Aorta (tissue), 5 donors: ENCODE results near the gene TMC7. TPM values are rescaled to one million over a fixed set of nuclear protein-coding genes. Genes with fewer than 3 reads are reported as not detected.
"Not testable (repeated sequence)": the region's sequence is repeated elsewhere in the genome, so short reads cannot be mapped to it uniquely, and the experiment has no call there.

Source experiments
- ATAC-seq: fragments of 200-7000 bp; cut with Tn5 transposase; one replicate; pipeline ENCODE4 v1.9.1; 2022; ENCODE audit warnings: moderate library complexity; ENCODE audit not compliant: low FRiP score
- DNase-seq, 2 donors: peaks; one replicate each; pipeline ENCODE4 v3.0.0-alpha.2; 2020
- H3K27ac ChIP-seq, 2 donors: one replicate each; pipeline ENCODE4 v1.5.1; 2013; ENCODE audit warnings: low read length in 2 of 2, mild to moderate bottlenecking in 2 of 2, moderate library complexity in 2 of 2, control low read depth in 1 of 2, inconsistent platforms in 1 of 2, low read depth in 1 of 2
- H3K27me3 ChIP-seq, 2 donors: one replicate each; pipeline ENCODE4 v1.6.1; 2013; ENCODE audit warnings: control low read depth in 1 of 2, low read length in 1 of 2, mild to moderate bottlenecking in 1 of 2, moderate library complexity in 1 of 2; ENCODE audit not compliant: insufficient read depth in 2 of 2, control insufficient read depth in 1 of 2
- H3K36me3 ChIP-seq, 2 donors: one replicate each; pipeline ENCODE4 v1.6.1; 2013; ENCODE audit warnings: control low read depth in 1 of 2, low read length in 1 of 2, mild to moderate bottlenecking in 1 of 2; ENCODE audit not compliant: insufficient read depth in 2 of 2, control insufficient read depth in 1 of 2
- H3K4me1 ChIP-seq, 2 donors: one replicate each; pipeline ENCODE4 v1.6.1; 2013; ENCODE audit warnings: low read length in 2 of 2, control low read depth in 1 of 2, mild to moderate bottlenecking in 1 of 2, moderate library complexity in 1 of 2; ENCODE audit not compliant: insufficient read depth in 2 of 2, control insufficient read depth in 1 of 2
- H3K4me3 ChIP-seq, 2 donors: one replicate each; pipeline ENCODE4 v1.5.1; 2013; ENCODE audit warnings: low read length in 2 of 2, control low read depth in 1 of 2, mild to moderate bottlenecking in 1 of 2
- H3K9me3 ChIP-seq: one replicate; pipeline ENCODE4 v1.6.1; 2013; ENCODE audit warnings: mild to moderate bottlenecking, low read length; ENCODE audit not compliant: control insufficient read depth
- WGBS, 2 donors: extraction: QIAGEN DNeasy Blood & Tissue Kit; methylation state at CpG; one replicate each; pipeline ENCODE4 v1.1.7; 2013; 5-methylcytosine and 5-hydroxymethylcytosine counted together
- intact Hi-C, 2 donors: fragments of 100-400 bp; cut with DNase I; formaldehyde crosslinking; loops; one replicate each; pipeline versions ENCODE4 v1.14.2 to v1.15.0; 2022
- polyA plus RNA-seq, 2 donors: library from polyadenylated mRNA; stranded (reverse); fragments of 200-250 nt; gene quantifications; one replicate each; pipeline ENCODE4 v1.2.3, GENCODE V29; 2013
- total RNA-seq, 2 donors: library from RNA; stranded (reverse); fragmentation: NEBNext Ultra II Directional; extraction: Animal tissue kit (Norgen Biotek cat#: 25700); gene quantifications; one replicate each; pipeline ENCODE4 v1.2.1, GENCODE V29; 2021
- donor health status: healthy with polysubstance abuse.
- donor health status: Bipolar disorder and iron deficiency.
- donor health status: DM: no; HTN: no; CAD: no.
- donor health status: DM: no; HTN: no; CAD: no.
- donor health status: DM: yes; HTN: yes; CAD: no.

TMC7 gene
- total and polyA plus RNA-seq, 4 donors: 0.25 to 4.2 (median 0.97) TPM

GRCh38 chr16:18966791-18967190 lies 16.9 kb upstream of the TMC7 start:
- Histone ChIP-seq H3K36me3 (no peaks in the 10 kb centered on the region), H3K27ac (no peak overlapping the region), H3K4me1 (no peaks in the 10 kb centered on the region), H3K4me3 (no peak overlapping the region), H3K27me3 (no peaks in the 10 kb centered on the region), H3K9me3 (no peaks in the 10 kb centered on the region)
- ATAC-seq (no peak), DNase-seq (no peak)
- intact Hi-C loops: no loop called here
- 95 to 96% methylated on average over 5 of the region's 5 CpGs for WGBS, 2 donors

GRCh38 chr16:18969050-18969854 lies 14.5 kb upstream of the TMC7 start:
- peak; percentile 91 for ATAC-seq
- intact Hi-C loops: no loop called here
- peak overlapping the region in 1 of 2 donors; percentile 12 for H3K4me3 ChIP-seq

GRCh38 chr16:18969855-18970240 lies 13.9 kb upstream of the TMC7 start:
- H3K27me3 ChIP-seq: no peaks in the 10 kb centered on the region
- WGBS, 2 donors: 71 to 85% methylated on average over 4 of the region's 4 CpGs

More at GRCh38 chr16:18969050-18969854, 14.5 kb upstream of the TMC7 start:
- no peaks in the 10 kb centered on the region for H3K27me3 ChIP-seq
- H3K9me3 ChIP-seq: no peaks in the 10 kb centered on the region
- peak; percentile 88 to 96 for DNase-seq
- 17 to 21% methylated on average over 18 of the region's 18 CpGs for WGBS, 2 donors
- no peaks in the 10 kb centered on the region for H3K4me1 ChIP-seq
- no peaks in the 10 kb centered on the region for H3K36me3 ChIP-seq
- H3K27ac ChIP-seq: no peak overlapping the region

GRCh38 chr16:18975109-18975508 lies 8.6 kb upstream of the TMC7 start:
- no peak for DNase-seq
- 53 to 55% methylated on average over 3 of the region's 3 CpGs for WGBS, 2 donors

More at GRCh38 chr16:18969855-18970240, 13.9 kb upstream of the TMC7 start:
- no peak for ATAC-seq
- Histone ChIP-seq H3K4me1 (no peaks in the 10 kb centered on the region), H3K36me3 (no peaks in the 10 kb centered on the region), H3K4me3 (no peak overlapping the region), H3K9me3 (no peaks in the 10 kb centered on the region), H3K27ac (no peak overlapping the region)
- intact Hi-C loops: no loop called here
- DNase-seq: no peak

GRCh38 chr16:18979936-18980335 lies 3.8 kb upstream of the TMC7 start:
- intact Hi-C loops: no loop called here
- Histone ChIP-seq H3K36me3 (no peaks in the 10 kb centered on the region), H3K9me3 (no peaks in the 10 kb centered on the region), H3K4me3 (no peak overlapping the region), H3K27ac (no peak overlapping the region), H3K4me1 (no peaks in the 10 kb centered on the region), H3K27me3 (no peaks in the 10 kb centered on the region)
- DNase-seq: no peak
- WGBS, 2 donors: 36 to 37% methylated on average over 2 of the region's 2 CpGs
- ATAC-seq: no peak

More at GRCh38 chr16:18975109-18975508, 8.6 kb upstream of the TMC7 start:
- intact Hi-C loops: no loop called here
- Histone ChIP-seq H3K4me3 (no peak overlapping the region), H3K4me1 (no peaks in the 10 kb centered on the region), H3K27me3 (no peaks in the 10 kb centered on the region), H3K9me3 (no peaks in the 10 kb centered on the region), H3K36me3 (no peaks in the 10 kb centered on the region), H3K27ac (no peak overlapping the region)
- ATAC-seq: no peak

- Histone ChIP-seq H3K27me3 (no peaks in the 10 kb centered on the region), H3K27ac (no peak overlapping the region)
Measured at GRCh38 chr16:18984435-18985005, 786 bp downstream of the TMC7 start.

GRCh38 chr16:18985256-18985655 lies 1.5 kb downstream of the TMC7 start:
- WGBS, 2 donors: 96 to 100% methylated on average over 1 of the region's 1 CpG
- H3K9me3 ChIP-seq, intact Hi-C loops, H3K27me3 ChIP-seq, DNase-seq, ATAC-seq, H3K4me1 ChIP-seq, H3K36me3 ChIP-seq, H3K4me3 ChIP-seq, H3K27ac ChIP-seq: not testable (repeated sequence)

More at GRCh38 chr16:18984435-18985005, 786 bp downstream of the TMC7 start:
- no peaks in the 10 kb centered on the region for H3K36me3 ChIP-seq
- no peaks in the 10 kb centered on the region for H3K4me1 ChIP-seq
- ATAC-seq: no peak
- 39 to 46% methylated on average over 11 of the region's 11 CpGs for WGBS, 2 donors
- H3K9me3 ChIP-seq: no peaks in the 10 kb centered on the region
- DNase-seq: no peak
- H3K4me3 ChIP-seq: no peak overlapping the region
- intact Hi-C loops: no loop called here

- H3K4me3 ChIP-seq, H3K27ac ChIP-seq, intact Hi-C loops, H3K9me3 ChIP-seq, DNase-seq, ATAC-seq, H3K36me3 ChIP-seq, H3K27me3 ChIP-seq, H3K4me1 ChIP-seq: not testable (repeated sequence)
- WGBS, 2 donors: 89 to 97% methylated on average over 9 of the region's 9 CpGs
Measured at GRCh38 chr16:18991731-18992130, 8.0 kb downstream of the TMC7 start.

- H3K36me3 ChIP-seq, intact Hi-C loops, H3K27me3 ChIP-seq, ATAC-seq, DNase-seq, H3K27ac ChIP-seq, H3K9me3 ChIP-seq, H3K4me3 ChIP-seq, H3K4me1 ChIP-seq: not testable (repeated sequence)
- 78 to 81% methylated on average over 3 of the region's 3 CpGs for WGBS, 2 donors
Measured at GRCh38 chr16:18993531-18993930, 9.8 kb downstream of the TMC7 start.
